Activated CD4-positive, alpha-beta T cell treated with anti-CD3 and anti-CD28 coated beads, Interleukin-2, Interleukin-6, amounts not matched to agents 100 ng/mL and 50 ng/mL, durations not matched to agents 16 hours and 8 hours (primary cell): ENCODE measurements around the gene RSPH6A.

Experiments used
- DNase-seq: peaks from one replicate; pipeline ENCODE4 v3.0.0-alpha.2; 2020

Gene RSPH6A

DNA sequence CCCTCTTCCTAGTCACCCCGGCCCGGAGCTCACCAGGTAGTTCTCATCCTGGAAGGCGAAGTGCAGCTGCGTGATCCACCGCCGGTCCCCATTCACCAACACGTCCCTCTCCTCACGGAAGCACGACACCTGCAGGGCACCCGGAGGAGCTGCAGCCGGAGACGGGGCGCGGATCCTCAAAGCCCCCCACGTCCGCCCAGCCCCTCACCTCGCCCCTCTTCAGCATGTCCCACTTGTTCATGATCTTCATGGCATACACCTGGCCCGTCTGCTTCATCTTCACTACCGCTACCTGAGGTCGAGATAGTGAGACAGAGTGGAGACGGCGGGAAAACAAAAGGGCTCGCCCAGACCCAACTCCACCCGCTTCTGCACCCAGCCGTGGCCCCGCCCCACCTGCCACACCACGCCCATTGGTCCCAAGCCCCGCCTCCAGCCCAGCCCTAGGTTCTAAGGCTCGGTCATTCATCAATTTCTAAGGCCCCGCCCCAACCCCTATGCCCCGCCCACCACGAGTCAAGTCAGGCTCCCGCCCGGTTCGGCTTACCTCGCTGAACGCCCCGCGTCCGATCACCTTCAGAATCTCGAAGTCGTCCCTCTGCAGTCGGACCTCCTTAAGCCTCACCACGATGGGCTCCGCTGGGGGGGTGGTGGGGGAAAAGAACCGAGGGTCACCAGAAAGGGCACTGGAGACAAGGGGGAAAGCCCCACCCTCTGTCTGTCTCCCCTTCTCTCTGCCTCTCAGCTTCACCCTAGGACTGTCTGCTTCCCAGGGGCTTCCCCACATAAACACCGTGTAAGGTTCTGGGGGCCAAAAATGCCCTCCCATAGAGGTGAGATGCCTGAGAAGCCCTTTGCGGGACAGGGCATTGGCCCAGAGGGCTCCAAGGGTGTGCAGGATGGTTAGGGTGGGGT lies 35.6 kb downstream of the RSPH6A start:
- peak; percentile 96 for DNase-seq

DNA sequence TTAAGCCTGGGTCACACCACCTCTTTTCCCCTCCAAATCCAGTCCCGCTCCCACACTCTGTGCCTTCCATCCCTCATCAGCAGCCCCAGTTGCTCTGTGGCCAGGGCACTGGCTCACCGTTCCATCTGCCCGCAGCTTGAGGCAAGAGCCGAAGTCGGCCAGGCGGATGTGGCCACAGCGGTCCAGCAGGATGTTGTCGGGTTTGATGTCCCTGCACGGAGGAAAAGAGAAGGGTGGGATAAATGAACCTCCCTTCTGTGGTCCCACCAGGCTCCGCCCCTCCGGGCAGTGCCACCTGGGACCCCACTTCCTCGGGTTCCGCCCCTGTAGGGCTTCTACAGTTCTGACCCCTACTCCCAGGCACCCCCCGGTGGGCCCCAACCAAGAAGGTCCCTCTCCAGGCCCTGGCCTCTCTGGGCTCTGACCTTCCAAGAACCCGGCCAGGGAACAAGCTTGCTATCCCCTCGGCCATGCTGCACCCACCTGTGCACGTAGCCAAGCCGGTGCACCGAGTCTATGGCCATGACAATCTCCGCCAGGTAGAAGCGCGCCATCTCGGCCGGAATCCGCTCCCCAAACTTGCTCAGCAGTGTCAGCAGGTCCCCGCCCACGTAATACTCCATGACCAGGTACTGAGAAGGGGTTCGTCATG lies 37.0 kb downstream of the RSPH6A start:
- DNase-seq = no peak

DNA sequence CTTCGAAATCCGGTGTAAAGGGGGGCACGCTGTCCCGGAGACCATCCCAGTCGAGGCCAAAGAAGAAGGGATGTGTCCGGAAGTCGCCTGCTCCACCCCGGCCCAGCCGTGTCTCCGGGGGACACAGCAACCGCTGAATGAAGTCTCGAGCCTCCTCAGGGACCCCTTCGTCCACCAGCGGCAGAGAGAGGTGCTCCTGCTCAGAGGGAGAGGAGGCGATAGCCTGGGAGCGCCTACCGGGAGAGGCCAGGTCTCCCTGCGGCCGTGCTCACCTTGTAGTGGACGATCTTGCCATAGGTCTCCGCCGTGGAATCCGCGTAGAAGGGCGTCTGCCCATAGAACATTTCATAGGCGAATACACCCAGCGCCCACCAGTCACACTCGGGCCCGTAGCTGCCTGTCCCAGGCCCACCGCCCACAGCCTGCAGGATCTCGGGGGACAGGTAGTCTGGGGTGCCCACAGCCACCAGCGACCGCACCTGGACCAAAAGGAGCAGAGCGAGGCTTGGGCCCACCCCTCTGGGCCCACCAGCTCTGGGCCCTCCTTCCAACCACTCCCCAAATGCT lies 37.6 kb downstream of the RSPH6A start:
- no peak for DNase-seq

DNA sequence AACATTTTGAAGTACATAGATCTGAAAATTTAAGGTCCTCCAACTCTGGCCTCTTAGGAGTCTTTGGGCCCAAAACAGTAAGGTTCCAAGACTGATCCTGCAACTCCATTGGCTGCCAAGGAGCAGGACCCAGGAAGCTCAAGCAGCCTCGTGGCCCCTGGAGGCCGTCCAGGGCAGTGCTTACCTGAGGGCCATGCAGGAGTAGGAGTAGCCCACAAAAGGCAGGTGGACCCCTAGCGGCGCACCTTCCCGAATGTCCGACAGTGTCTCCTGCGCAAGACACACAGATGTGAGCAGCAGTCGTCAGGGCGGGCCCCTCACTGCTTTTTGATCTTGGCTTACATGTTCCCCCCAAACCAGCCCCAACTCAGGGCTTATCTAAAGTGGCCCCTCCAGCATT lies 40.3 kb downstream of the RSPH6A start:
- DNase-seq = no peak

DNA sequence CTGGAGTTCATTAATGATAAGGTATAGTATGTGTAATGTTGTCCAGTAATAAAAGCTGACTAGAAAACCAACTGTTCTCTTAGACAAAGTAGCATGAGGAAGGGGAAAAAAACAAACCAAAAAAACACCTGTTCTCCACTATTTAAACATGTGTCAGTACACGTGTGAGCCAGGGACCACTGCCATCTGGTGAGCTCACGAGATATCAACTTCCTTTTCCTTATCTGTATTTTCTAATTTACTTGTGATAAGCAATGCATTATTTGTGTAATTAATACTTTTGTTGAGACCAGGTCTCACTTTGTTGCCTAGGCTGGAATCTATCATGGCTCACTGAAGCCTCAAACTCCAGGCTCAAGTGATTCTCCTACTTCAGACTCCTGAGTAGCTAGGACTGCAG lies 41.7 kb downstream of the RSPH6A start:
- no peak for DNase-seq

DNA sequence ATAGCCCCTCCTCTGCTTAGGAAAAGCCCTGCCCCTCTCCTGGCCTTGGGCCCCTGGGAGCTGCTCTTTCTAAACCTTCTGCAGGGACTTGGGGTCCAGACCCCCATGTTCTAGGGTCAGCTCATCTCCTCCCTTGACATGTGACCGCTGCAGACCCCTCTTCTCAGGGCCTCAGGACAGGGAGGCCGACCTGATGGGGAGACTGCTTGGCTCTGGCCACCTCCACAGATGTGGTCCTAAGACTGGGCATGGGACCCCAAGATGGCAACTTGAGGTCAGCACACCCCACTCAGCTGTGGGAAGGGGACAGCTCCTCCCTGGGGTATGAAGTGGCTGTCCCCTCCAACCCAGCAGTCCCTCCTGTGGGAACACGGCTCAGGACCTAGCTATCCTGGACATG lies 42.2 kb downstream of the RSPH6A start:
- no peak for DNase-seq

DNA sequence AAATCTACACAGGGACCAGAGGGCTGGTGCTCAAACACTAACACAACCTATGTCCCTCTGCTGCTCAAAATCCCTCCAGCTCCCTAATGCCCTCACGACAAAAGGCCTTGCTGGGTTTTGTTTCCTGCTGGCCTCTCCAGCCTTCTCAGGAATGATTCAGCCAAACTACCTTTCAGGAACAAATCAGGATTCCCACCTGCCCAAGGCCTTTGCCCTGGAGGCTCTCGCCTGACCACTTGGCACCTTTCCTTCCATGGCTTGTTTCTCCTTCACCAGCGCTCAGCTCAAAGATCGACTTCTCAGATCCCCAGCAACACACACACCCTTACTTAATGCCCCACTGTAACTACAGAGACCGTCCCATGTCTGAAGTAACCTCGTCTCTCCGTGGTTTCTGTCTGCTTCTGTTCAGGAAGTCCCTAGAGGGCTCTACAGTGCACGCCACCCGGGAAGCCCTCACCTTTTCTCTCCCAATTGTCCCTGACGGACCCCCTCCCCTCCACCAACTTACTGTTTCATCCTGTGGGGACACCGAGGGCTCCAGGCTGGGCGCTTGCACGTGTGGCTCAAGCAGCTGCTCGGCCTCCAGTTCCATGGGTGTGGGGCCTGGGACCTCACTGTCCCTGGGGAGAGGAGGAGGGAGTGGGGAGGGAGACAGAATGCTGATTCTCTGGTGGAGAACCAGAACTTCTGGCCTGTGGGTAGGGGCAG lies 42.8 kb downstream of the RSPH6A start:
- no peak for DNase-seq

DNA sequence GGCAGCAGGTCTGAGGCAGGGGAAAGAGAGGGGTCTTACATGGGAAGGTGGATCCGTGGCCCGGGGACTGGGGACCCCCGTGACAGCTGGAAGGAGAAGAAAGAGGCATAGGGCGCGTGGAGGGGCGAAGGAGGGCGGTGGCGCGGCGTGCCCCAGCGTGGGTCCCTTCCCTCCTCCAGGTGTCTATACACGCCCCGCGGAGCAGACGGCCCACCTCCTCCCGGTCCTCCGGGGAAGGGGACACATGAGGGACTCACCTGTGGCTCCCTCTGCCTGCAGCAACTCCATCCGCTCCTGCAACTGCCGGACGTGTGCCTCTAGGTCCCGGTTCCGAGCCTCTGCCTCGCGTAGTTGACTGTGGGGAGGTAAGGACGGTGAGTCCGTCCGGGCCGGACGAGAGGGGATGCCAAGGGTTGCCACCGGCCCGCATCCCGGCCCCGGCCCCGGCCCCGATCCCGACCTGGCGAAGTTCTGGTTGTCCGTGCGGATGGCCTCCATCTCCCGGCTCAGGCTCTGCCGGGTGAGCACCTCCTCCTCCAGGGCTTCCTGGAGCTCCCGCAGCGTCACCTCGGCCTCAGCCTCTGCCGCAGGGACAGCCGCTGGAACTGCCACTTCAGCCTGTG lies 43.7 kb downstream of the RSPH6A start:
- DNase-seq = no peak

DNA sequence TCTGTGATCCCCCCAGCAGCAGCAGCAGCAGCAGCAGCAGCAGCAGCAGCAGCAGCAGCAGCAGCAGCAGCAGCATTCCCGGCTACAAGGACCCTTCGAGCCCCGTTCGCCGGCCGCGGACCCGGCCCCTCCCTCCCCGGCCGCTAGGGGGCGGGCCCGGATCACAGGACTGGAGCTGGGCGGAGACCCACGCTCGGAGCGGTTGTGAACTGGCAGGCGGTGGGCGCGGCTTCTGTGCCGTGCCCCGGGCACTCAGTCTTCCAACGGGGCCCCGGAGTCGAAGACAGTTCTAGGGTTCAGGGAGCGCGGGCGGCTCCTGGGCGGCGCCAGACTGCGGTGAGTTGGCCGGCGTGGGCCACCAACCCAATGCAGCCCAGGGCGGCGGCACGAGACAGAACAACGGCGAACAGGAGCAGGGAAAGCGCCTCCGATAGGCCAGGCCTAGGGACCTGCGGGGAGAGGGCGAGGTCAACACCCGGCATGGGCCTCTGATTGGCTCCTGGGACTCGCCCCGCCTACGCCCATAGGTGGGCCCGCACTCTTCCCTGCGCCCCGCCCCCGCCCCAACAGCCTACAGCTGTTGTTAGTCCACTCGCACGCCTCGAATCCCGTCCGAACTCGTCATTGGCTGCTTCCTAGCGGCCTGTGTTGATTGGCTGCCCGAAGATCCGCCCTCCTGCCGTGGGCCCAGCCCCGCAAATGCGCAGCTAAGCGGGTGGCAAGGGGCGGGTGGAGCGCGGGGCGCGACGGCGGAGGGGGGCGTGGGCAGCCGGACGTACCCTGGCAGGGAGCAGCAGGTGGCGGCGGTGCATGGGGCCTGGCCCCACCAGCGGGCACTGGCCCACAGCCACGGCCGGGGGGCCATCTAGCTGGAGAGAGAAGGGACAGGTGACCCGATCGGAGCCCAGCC lies 44.7 kb downstream of the RSPH6A start:
- DNase-seq = peak; percentile 94

DNA sequence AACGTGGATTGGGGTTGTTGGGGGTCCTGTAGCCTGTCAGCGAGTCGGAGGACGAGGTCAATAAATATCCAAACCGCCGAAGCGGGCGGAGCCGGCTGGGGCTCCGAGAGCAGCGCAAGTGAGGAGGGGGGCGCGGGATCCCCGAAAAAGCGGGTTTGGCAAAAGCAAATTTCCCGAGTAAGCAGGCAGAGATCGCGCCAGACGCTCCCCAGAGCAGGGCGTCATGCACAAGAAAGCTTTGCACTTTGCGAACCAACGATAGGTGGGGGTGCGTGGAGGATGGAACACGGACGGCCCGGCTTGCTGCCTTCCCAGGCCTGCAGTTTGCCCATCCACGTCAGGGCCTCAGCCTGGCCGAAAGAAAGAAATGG lies 45.3 kb downstream of the RSPH6A start:
- no peak for DNase-seq

DNA sequence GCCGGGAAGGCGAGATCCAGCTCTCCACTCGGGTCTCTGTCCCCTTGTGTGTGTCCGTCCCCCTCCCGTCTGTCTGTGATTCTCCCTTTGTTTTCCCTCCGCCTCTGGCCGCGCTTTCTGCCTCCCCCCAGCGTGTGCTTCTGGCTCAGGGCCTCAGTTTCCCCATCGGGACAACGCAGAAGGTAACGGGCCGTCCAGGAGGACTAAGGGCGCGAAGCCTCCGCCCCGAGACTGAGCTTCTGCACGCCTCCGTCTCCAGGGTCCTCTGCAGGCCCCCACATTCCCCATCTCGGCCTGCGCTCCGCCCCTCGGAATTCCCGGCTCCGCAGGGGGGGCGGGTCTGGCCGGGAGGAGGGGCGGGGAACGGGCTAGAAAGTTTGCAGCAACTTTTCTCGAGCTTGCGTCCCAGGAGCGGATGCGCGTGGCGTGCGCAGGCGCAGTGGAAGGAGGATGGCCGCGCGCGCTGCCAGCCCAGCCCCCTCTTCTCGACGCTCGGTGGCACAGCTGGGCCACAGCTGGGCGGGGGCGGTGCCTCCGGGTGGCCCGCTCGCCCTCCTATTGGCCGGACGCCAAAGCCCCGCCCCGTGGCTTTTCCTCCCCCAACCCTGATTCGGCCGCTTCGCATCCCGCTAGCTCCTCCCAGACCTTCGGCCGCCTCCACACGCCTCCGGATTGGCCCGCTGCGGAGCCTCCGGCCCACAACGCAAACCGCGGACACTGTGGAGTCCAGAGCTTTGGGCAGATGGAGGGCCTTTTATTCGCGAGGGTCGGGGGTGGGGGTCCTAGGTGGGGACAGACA lies 45.9 kb downstream of the RSPH6A start, which contains the start of gene SIX5:
Gene SIX5 (minus strand): TSS at position 269 of the 799 bp plus-strand sequence. CDS start 408 bp downstream, outside the sequence.
- DNase-seq = peak; percentile 98

DNA sequence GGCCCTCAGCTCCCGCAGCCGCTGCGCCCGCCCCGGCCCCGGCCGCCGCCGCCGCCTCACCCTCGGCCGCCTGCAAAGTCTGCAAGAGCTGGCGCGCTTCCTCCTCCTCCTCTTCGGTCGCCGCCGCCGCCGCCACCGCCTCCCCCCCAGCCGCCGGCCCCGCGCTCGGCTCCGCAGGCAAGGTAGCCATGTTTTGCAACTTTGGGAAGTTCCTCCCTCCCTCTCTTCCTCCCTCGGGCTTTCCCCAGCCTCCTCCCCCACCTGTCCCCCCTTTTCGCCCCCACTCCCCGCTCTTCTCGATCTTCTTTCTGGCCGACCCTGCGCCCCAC lies 46.5 kb downstream of the RSPH6A start:
- peak; percentile 44 for DNase-seq

DNA sequence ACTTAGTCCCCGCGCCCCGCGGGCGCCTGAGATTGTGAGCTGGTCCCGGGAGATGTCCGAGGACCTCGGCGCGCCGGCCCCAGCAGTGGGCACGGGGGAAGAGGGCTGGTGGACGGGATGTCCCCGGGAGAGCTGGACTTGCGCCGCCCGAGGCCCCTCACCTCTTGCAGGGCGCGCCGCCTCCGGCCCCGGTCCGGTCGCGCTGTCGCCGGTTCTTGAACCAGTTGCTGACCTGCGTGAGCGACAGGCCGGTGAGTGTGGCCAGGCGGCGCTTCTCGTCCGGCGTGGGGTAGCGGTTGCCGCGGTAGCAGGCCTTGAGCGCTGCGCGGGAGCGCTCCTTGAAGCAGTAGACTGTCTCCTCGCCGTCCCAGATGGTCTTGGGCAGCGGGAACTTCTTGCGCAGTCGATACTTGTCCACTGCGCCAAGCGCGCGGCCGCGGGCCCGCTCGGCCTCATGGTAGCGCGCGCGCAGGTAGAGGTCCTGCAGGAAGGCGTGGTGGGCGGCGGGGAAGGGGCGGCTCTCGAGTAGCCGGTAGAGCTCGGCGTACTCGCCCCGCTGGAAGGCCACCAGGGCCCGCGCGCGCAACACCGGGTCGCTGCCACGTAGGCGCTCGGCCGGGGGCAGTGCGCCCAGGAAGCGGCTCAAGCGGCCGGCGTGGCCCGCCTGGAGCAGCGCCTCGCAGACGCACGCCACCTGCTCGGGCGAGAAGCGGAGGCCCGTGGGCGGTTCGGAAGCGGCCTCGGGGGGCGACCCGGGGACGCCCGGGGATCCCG lies 47.0 kb downstream of the RSPH6A start:
- no peak for DNase-seq

DNA sequence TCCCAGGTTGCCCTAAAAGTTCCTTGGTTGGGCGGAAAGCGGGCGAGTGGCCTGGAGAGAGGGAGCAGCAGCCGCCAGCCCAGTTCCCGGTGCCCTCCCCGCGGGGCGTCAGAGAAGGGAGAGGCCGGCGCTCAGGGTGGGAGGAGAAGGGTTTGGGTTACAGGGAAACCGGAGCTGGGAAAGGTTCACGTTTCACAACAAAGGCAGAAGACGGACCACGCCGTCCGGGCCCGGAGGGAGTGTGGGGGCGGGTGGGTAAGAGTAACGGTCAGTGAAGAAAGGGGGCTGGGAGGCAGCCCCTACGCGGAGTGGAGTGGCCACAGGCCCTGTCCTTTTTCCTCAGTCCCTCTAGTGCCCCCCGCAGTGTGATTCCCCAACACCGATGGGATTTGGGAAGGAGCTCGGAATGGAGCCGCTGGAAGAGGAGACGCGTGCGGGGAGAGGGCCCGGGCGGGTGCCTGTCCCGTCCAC lies 47.7 kb downstream of the RSPH6A start:
- DNase-seq = no peak

DNA sequence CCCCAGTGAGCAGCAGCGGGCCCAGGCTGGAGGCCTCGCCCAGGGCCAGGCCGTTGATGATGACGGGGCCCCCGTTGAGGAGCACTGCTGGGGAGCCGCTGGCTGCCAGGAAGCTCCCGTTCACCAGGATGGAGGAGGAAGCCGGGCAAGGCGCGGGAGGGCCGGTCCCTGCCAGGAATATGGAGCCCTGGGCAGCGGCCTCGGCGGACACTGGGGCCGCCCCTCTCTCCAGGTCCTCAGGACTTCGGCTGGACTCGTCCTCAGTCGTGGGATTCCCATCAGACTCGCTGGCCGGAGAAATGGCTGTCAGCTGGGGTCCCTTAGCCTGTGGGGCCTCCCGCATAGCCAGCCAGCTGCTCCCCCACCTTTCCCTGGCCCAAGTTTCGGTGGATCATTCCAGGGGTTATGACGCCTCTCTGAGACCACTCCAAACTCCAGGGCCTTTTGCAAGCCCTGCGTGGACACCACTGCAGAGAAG lies 48.2 kb downstream of the RSPH6A start:
- no peak for DNase-seq

DNA sequence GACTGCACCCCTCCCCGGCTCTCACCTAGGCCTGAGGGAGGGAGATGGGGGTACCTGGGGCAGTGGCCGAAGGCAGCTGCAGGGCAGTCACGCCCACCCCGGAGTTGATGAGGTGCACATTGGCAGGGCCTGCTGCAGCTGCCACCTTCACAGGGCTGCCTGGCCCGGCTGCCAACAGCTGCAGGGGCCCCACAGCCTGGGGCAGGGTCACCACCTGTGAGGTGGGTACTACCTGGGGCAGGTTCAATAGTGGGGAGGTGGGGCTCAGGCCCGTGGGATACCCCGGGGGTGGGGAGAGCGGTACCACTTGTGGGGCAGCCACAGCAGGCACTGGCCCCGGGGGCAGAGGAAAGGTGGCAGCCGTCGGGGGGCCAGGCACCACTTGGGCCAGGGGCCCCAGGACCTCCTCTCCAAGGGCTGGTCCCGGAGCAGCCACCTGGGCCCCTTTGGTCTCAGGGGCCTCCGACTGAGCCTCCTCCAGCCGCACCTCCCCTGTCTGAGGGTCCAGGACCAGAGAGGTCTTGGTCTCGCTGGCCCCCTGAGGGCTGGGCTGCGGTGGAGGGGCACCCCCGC lies 48.7 kb downstream of the RSPH6A start:
- DNase-seq = no peak

DNA sequence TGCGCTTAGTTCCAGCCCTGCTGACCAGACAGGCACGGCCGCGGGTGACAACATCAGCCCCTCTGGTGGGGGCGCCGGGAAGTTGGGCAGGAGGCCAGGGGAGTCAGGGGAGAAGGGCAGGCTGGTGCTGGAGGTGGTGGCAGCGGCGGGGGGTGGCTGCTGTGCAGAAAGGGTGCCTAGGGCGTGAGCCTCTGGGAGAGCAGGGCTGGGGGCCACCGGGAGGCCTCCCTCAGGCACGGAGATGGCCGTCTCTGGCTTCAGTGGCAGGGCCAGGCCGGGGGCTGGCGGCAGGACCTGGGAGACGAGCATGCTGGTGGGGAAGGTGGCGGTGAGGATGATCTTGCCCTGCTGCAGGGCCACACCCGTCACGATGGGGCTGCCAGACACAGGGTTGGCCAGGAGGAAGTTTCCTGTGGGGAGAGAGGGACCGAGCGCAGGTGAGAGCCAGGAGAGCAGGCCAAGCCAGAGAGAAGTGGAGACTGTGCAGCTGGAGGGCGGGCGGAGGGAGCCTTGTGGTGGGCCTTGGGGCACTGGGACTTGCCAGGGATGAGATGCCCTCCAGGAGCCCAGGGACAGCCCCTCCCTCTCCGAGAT lies 49.3 kb downstream of the RSPH6A start:
- no peak for DNase-seq

DNA sequence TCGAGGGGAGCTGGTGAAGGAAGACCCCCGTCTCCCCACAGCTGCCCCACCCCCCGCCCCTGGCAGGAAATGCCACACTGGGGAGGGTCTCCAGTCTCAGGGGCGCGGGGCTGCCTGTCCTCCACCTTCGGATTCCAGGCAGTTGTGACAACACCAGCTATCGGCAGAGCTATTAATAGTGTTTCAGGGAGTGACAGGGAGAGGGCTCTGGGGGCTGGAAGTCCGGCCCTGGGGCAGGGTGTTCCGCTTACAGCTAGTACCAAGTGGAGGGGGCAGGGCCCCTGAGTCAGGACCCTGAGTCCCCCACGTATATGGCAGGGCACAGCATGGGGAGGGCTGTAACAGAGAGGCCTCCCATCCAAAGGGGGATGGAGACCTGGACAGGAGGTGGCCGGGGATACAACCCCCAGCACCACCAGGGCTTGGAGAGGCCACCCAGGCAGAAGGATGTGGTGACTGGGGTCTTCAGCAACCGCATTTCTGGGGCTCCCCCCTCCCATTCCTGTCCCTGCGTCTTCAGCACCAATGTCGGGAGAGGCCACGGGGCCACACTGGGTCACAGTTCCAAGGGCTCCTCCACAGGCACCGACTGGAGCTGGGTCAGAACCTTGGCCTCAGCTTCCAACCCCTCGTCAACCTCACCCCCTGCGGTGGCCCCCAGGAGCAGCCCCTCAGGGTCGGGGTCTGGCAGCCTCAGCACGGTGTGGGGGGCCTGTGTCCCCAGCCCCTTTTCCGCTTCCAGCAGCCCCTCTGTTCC lies 50.0 kb downstream of the RSPH6A start:
- no peak for DNase-seq
